ENCODE measurements around the gene TCF7L2.

GRCh38 chr10:113056441-113057021, 106.5 kb downstream of the TCF7L2 start:
- no peak for TF ChIP-seq CTCF (conservative IDR thresholded peaks at IDR 0.05; ENCODE audit: low read length)
- no peak for TF ChIP-seq EZH2phosphoT487 (IDR thresholded peaks at IDR 0.05; ENCODE audit: borderline replicate concordance, low read depth, low read length)
